Natural killer cell (primary cell): ENCODE results near the gene AFG3L2. TPM values are rescaled to one million over a fixed set of nuclear protein-coding genes. Genes with fewer than 3 reads are reported as not detected.

Experiments used
- ATAC-seq, 3 donors: fragments of 150-1000 bp in 2 of 3; fragments of 200-7000 bp in 1 of 3; cut with Tn5 transposase; 1 replicate in 1 of 3; 2 replicates in 2 of 3; pipeline ENCODE4 v1.10.0; 2021; ENCODE audit warnings: mild to moderate bottlenecking in 2 of 3, moderate library complexity in 2 of 3
- DNase-seq, 2 donors: peaks; one replicate each; pipeline versions ENCODE4 v3.0.0 to v3.0.0-alpha.2; 2013 to 2021; ENCODE audit warnings: mixed read lengths in 1 of 2
- H3K27ac ChIP-seq: one replicate; pipeline ENCODE4 v1.5.1; 2013; ENCODE audit warnings: mild to moderate bottlenecking, low read length
- H3K27me3 ChIP-seq: one replicate; pipeline ENCODE4 v1.6.1; 2013; ENCODE audit warnings: low read length; ENCODE audit not compliant: control insufficient read depth, insufficient read depth
- H3K36me3 ChIP-seq: one replicate; pipeline ENCODE4 v1.6.1; 2013; ENCODE audit warnings: low read length; ENCODE audit not compliant: control insufficient read depth, insufficient read depth
- H3K4me1 ChIP-seq: one replicate; pipeline ENCODE4 v1.6.1; 2013; ENCODE audit warnings: low read length; ENCODE audit not compliant: control insufficient read depth, insufficient read depth
- H3K4me3 ChIP-seq: one replicate; pipeline ENCODE4 v1.5.1; 2013; ENCODE audit warnings: low read length
- H3K9me3 ChIP-seq: one replicate; pipeline ENCODE4 v1.6.1; 2013; ENCODE audit warnings: low read length; ENCODE audit not compliant: control insufficient read depth, insufficient read depth
- H3K27ac Mint-ChIP-seq, 2 donors: one replicate each; pipeline ENCODE4 v1.8.0; 2022; ENCODE audit warnings: mild to moderate bottlenecking in 2 of 2, mixed read lengths in 2 of 2, moderate library complexity in 1 of 2
- H3K27me3 Mint-ChIP-seq, 2 donors: one replicate each; pipeline ENCODE4 v1.8.0; 2022; ENCODE audit warnings: low read depth in 2 of 2, mixed read lengths in 2 of 2
- H3K36me3 Mint-ChIP-seq: one replicate; pipeline ENCODE4 v1.8.0; 2022; ENCODE audit warnings: mixed read lengths
- H3K4me1 Mint-ChIP-seq, 2 donors: one replicate each; pipeline ENCODE4 v1.8.0; 2022; ENCODE audit warnings: mixed read lengths in 2 of 2
- H3K4me3 Mint-ChIP-seq: one replicate; pipeline ENCODE4 v1.8.0; 2022; ENCODE audit warnings: mild to moderate bottlenecking, moderate library complexity, mixed read lengths
- H3K9me3 Mint-ChIP-seq, 2 donors: one replicate each; pipeline ENCODE4 v1.8.0; 2022; ENCODE audit warnings: mixed read lengths in 2 of 2
- CTCF ChIP-seq: fragments of 200-600 bp; IDR thresholded peaks from one replicate; pipeline ENCODE4 v1.8.0; 2022; ENCODE audit warnings: antibody characterized with exemption
- WGBS: methylation state at CpG from one replicate; pipeline ENCODE4 v1.1.7; 2013; ENCODE audit warnings: missing lambda C conversion rate; ENCODE audit not compliant: insufficient coverage; 5-methylcytosine and 5-hydroxymethylcytosine counted together
- intact Hi-C: fragments of 100-400 bp; cut with micrococcal nuclease; formaldehyde crosslinking; loops from one replicate; pipeline ENCODE4 v1.14.2; 2022
- total RNA-seq, 4 donors: library from RNA; stranded (reverse); fragments of 120-200 nt in 1 of 4; gene quantifications; one replicate each; pipeline versions ENCODE4 v1.2.3 to v1.2.4, GENCODE V29; 2013 to 2022

The AFG3L2 gene
- total RNA-seq, 3 donors from 2014 or later (not counting 1 experiment from before 2014, with no cell fraction given): 31.9 to 36.4 (median 35.9) TPM

GRCh38 chr18:12406371-12407111 lies 29.5 kb upstream of the AFG3L2 start:
- Mint-ChIP-seq H3K4me3 (peak overlapping the region; percentile 85), H3K4me1 (peaks cover 5 to 9% of the 10 kb centered on the region in 2 donors), H3K9me3 (no peaks in the 10 kb centered on the region), H3K27me3 (peaks cover 32 to 43% of the 10 kb centered on the region in 2 donors), H3K36me3 (no peaks in the 10 kb centered on the region), H3K27ac (no peak overlapping the region)
- Histone ChIP-seq H3K27me3 (peaks cover 8% of the 10 kb centered on the region), H3K36me3 (no peaks in the 10 kb centered on the region), H3K4me1 (peaks cover 18% of the 10 kb centered on the region), H3K4me3 (no peak overlapping the region), H3K27ac (no peak overlapping the region), H3K9me3 (no peaks in the 10 kb centered on the region)
- no peak for TF ChIP-seq CTCF
- 85% methylated on average over 19 of the region's 19 CpGs for WGBS
- ATAC-seq: no peak
- intact Hi-C loops: no loop called here
- DNase-seq: peak in 1 of 2 donors; percentile 9

GRCh38 chr18:12405066-12405465 lies 28.0 kb upstream of the AFG3L2 start:
- Mint-ChIP-seq H3K36me3 (no peaks in the 10 kb centered on the region), H3K27ac (no peak overlapping the region), H3K4me1 (peaks cover 5 to 9% of the 10 kb centered on the region in 2 donors), H3K27me3 (peaks cover 34 to 44% of the 10 kb centered on the region in 2 donors), H3K9me3 (no peaks in the 10 kb centered on the region), H3K4me3 (peak overlapping the region; percentile 18)
- Histone ChIP-seq H3K4me3 (no peak overlapping the region), H3K4me1 (peaks cover 18% of the 10 kb centered on the region), H3K27ac (no peak overlapping the region), H3K36me3 (no peaks in the 10 kb centered on the region), H3K9me3 (no peaks in the 10 kb centered on the region), H3K27me3 (peaks cover 8% of the 10 kb centered on the region)
- 93% methylated on average over 3 of the region's 3 CpGs for WGBS
- ATAC-seq: no peak
- TF ChIP-seq CTCF: no peak
- no peak for DNase-seq
- intact Hi-C loops: no loop called here

- Mint-ChIP-seq H3K27ac (no peak overlapping the region), H3K36me3 (no peaks in the 10 kb centered on the region), H3K27me3 (peaks cover 34 to 46% of the 10 kb centered on the region in 2 donors), H3K9me3 (no peaks in the 10 kb centered on the region), H3K4me1 (peaks cover 5 to 9% of the 10 kb centered on the region in 2 donors), H3K4me3 (no peak overlapping the region)
- Histone ChIP-seq H3K27me3 (peaks cover 8% of the 10 kb centered on the region), H3K4me1 (peaks cover 18% of the 10 kb centered on the region), H3K36me3 (no peaks in the 10 kb centered on the region), H3K4me3 (no peak overlapping the region), H3K27ac (no peak overlapping the region), H3K9me3 (no peaks in the 10 kb centered on the region)
- intact Hi-C loops: no loop called here
- DNase-seq: no peak
- no peak for ATAC-seq
- no peak for TF ChIP-seq CTCF
- WGBS: 79% methylated on average over 4 of the region's 6 CpGs
These were observed 26.8 kb upstream of the AFG3L2 start for GRCh38 chr18:12403601-12404506.
